HepG2 (cell line): Measurements from ENCODE around the gene INO80B. TPM values are rescaled to one million over a fixed set of nuclear protein-coding genes. Genes with fewer than 3 reads are reported as not detected.

Experiments used
- ADNP ChIP-seq: sonication (generic); formaldehyde crosslinking; IDR thresholded peaks from 2 replicates; pipeline ENCODE4 v1.4.0; 2020; ENCODE audit warnings: missing genetic modification reagents
- AGO1 ChIP-seq: fragments of 200-400 bp; formaldehyde crosslinking; IDR thresholded peaks from 2 replicates; pipeline ENCODE4 v1.6.1; 2017; ENCODE audit warnings: mild to moderate bottlenecking, low read depth, low read length, moderate library complexity; ENCODE audit not compliant: poor library complexity, severe bottlenecking
- DBP ChIP-seq: sonication (generic); formaldehyde crosslinking; IDR thresholded peaks from 2 replicates; pipeline ENCODE4 v1.4.0; 2020; ENCODE audit warnings: missing genetic modification reagents; ENCODE audit errors: not compliant biosample characterization
- DNMT3B ChIP-seq: conservative IDR thresholded peaks from 2 replicates; pipeline ENCODE4 v1.6.1; 2016; ENCODE audit warnings: missing biosample characterization, control low read depth
- E2F2 ChIP-seq: sonication (generic); formaldehyde crosslinking; IDR thresholded peaks from 2 replicates; pipeline ENCODE4 v1.4.0; 2020; ENCODE audit warnings: missing genetic modification reagents, borderline replicate concordance
- KDM6A ChIP-seq: IDR thresholded peaks from 2 replicates; pipeline ENCODE4 v1.6.1; 2016; ENCODE audit warnings: low read depth
- NCOA2 ChIP-seq: sonication (generic); formaldehyde crosslinking; IDR thresholded peaks from 2 replicates; pipeline ENCODE4 v1.8.0; 2022; ENCODE audit warnings: inconsistent platforms
- REL ChIP-seq: sonication (generic); formaldehyde crosslinking; conservative IDR thresholded peaks from 2 replicates; pipeline ENCODE4 v1.8.0; 2022; ENCODE audit warnings: mild to moderate bottlenecking, missing genetic modification reagents, moderate library complexity
- SNAPC5 ChIP-seq: sonication (generic); formaldehyde crosslinking; IDR thresholded peaks from 2 replicates; pipeline ENCODE4 v1.8.1; 2023; ENCODE audit warnings: mild to moderate bottlenecking, missing genetic modification reagents, borderline replicate concordance
- SOX6 ChIP-seq, 2 experiments: fragments of 450-650 bp in 1 of 2; sonication (generic) in 1 of 2; formaldehyde crosslinking in 1 of 2; IDR thresholded peaks; 2 replicates each; pipeline versions ENCODE4 v1.4.0 to v1.6.1; 2017 to 2020; ENCODE audit warnings: antibody characterized with exemption in 1 of 2, mild to moderate bottlenecking in 1 of 2, missing genetic modification reagents in 1 of 2
- TFDP2 ChIP-seq: sonication (generic); formaldehyde crosslinking; IDR thresholded peaks from 2 replicates; pipeline ENCODE4 v1.4.0; 2020; ENCODE audit warnings: missing genetic modification reagents
- ZFY ChIP-seq: sonication (generic); formaldehyde crosslinking; IDR thresholded peaks from 2 replicates; pipeline ENCODE4 v1.4.0; 2020; ENCODE audit warnings: missing genetic modification reagents
- ZKSCAN5 ChIP-seq: sonication (generic); formaldehyde crosslinking; IDR thresholded peaks from 2 replicates; pipeline ENCODE4 v1.5.1; 2020; ENCODE audit warnings: mild to moderate bottlenecking, missing genetic modification reagents
- ZNF101 ChIP-seq: sonication (generic); formaldehyde crosslinking; IDR thresholded peaks from 2 replicates; pipeline ENCODE4 v1.4.0; 2020; ENCODE audit warnings: mild to moderate bottlenecking, low read depth, missing genetic modification reagents, borderline replicate concordance
- ZNF407 ChIP-seq: sonication (generic); formaldehyde crosslinking; IDR thresholded peaks from one replicate; pipeline ENCODE4 v1.5.1; 2020; ENCODE audit warnings: mild to moderate bottlenecking, missing genetic modification reagents; ENCODE audit errors: not compliant biosample characterization
- ZNF672 ChIP-seq: sonication (generic); formaldehyde crosslinking; IDR thresholded peaks from 2 replicates; pipeline ENCODE4 v1.8.1; 2022; ENCODE audit warnings: missing genetic modification reagents
- polyA plus RNA-seq, 8 experiments: library from polyadenylated mRNA; depleted of rRNA in 3 of 8; stranded (reverse) in 7 of 8; unstranded in 1 of 8; fragments of >200 nt; fragmentation: Illumina TruSeq in 4 of 8; extraction: Trizol in 4 of 8; gene quantifications; 2 replicates each; pipeline versions ENCODE4 v1.2.1 to v1.2.3, GENCODE V29; 2011 to 2016; ENCODE audit warnings: low read depth in 4 of 8, missing spikeins in 1 of 8, mixed read lengths in 1 of 8; ENCODE audit not compliant: insufficient read depth in 1 of 8
- total RNA-seq, 5 experiments: library from RNA; depleted of rRNA; stranded (reverse); fragments of >200 nt; fragmentation: Illumina TruSeq; extraction: Trizol; gene quantifications; 2 replicates each; pipeline ENCODE4 v1.2.3, GENCODE V29; 2016; ENCODE audit warnings: low read depth in 1 of 5

The INO80B gene
- total and polyA plus RNA-seq, 2 of the 13 experiments (the other 11 are each of a cell fraction or from before 2014, with no cell fraction given), result 6.2 to 14.5 TPM

- no peak for TF ChIP-seq NCOA2 (CRISPR knock-in tag)
- TF ChIP-seq DNMT3B (CRISPR knock-in tag), result 0 out of 2 replicates have a peak, but pooled peaks have one; percentile 58
- no peak for TF ChIP-seq ZNF672 (CRISPR knock-in tag)
- no peak for TF ChIP-seq E2F2 (CRISPR knock-in tag)
- TF ChIP-seq ZFY (CRISPR knock-in tag), result peak; percentile 56; the same call in 1 of the 2 replicates
- TF ChIP-seq SNAPC5 (CRISPR knock-in tag), result no peak
- TF ChIP-seq KDM6A (CRISPR knock-in tag), result no peak
- no peak for TF ChIP-seq AGO1
- no peak for TF ChIP-seq TFDP2 (CRISPR knock-in tag)
- no peak for TF ChIP-seq ZKSCAN5 (CRISPR knock-in tag)
- TF ChIP-seq SOX6 (IDR thresholded peaks at IDR 0.05), result no peak
- TF ChIP-seq SOX6 (CRISPR knock-in tag; IDR thresholded peaks at IDR 0.05), result no peak
- TF ChIP-seq DBP (CRISPR knock-in tag), result no peak
- TF ChIP-seq ZNF101 (CRISPR knock-in tag), result no peak
- no peak for TF ChIP-seq REL (CRISPR knock-in tag)
- TF ChIP-seq ADNP, result no peak
- no peak for TF ChIP-seq ZNF407 (CRISPR knock-in tag)
These were observed 46.6 kb downstream of the INO80B start (continued) for GRCh38 chr2:74501335-74502071.
